Parietal lobe (tissue), 1 donor: ENCODE measurements around the gene SLC26A8. TPM values are rescaled to one million over a fixed set of nuclear protein-coding genes. Genes with fewer than 3 reads are reported as not detected.

Experiments used
- total RNA-seq: library from RNA; depleted of rRNA; stranded (reverse); fragments of >200 nt; gene quantifications from one replicate; pipeline ENCODE4 v1.2.3, GENCODE V29; 2014

SLC26A8 gene
- total RNA-seq, result 3.8 TPM

DNA sequence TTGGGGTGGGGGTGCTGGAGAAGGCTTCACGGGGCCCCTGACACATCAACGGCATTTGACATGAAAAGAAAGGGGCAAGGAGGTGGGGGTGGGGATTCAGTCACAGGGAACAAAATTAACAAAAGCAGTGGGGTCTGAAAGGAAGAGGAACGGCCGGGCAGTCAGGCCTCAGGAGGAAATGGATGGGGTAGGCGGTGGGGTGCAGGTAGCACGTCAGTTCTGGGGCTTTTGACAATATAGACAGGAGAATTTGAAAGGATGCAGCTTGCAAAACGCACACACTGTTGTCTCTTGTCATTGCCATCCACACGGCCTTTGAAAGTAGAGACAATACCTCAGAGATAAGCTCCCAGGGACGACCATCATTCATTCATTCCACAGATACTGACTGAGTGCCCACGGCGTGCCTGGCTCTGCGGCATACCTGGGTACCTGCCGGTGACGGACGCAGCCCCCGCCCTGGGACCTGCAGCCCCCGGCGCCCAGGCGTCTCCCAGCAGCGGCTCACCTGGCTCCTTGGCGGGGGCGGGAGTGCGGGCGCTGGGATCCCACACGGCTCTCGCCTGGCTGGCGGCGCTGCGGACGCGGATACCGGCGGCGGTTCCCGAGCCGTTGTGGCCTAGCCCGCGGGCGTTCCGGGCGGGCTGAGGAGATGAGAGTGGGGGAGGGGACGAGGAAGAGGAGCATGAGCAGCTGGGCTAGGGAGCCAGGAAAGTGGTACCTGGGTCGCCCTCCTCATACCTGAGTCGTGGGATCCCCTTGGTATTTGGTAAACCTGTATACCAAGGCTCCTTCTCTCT lies at the start of gene SLC26A8:
Gene SLC26A8, minus strand, starts transcription at position 646 of the 800 bp plus-strand sequence. CDS start 4,934 bp downstream, outside the sequence.

GRCh38 chr6:36027501-36028087 lies 3.2 kb upstream of the SLC26A8 start, which contains the start of gene MAPK14:
TSS of gene MAPK14 (plus strand) at chr6:36027808. CDS start at chr6:36028158, 350 bp downstream.

DNA sequence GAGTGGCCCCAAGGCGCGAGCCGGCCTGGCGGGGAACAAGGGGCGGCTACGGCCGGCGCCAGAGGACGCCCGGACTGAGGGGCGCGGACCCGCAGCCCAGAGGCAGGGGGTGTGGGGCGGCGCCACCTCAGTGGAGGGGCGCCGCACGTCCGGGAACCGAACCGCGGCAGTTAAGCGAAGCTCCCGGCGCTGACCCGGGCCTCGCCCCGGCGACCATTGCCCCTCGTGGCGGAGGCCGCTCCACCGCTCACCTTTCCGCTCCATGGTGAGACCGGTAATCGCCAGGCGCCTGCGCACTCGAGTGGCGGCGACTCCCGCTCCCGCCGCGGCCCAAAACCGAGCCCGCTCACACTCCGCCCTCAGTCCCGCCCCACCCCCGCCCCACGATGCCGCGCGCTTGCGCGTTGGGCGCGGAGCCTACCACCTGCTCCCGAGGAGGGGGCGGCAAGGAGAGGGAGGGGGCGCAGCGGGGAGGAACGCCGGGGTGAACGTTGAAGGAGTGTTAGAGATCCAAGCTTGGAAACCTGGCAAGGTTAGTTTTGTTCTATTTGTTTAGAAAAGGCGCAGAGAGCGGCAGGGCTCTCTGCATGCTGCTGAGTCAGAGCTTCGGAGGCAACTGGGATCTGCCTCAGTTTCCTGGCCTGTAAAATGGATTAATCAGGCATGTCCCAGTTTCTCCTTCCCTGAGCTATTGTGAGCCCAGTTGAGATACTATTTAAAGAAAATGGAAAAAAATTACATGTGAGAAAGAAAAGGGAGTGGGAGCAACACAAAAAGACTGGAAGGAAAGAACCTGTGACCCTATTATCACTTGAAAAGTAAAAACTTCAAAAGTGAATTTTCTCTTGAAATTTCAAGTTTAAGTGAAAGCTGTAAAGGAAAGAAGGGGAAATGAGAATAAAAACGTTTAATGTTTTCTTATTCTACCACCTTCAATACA lies 103.4 kb downstream of the SLC26A8 start, which contains the start of gene SRPK1:
Gene SRPK1, minus strand, starts transcription at position 306 of the 940 bp plus-strand sequence. Its CDS starts 42 bp downstream, at position 264.

Other genes with a start within 250 kb of the SLC26A8 start
- gene CLPSL2, start 248.0 kb downstream of the SLC26A8 start, total RNA-seq, result not detected
- not detected for gene CLPSL1, start 243.6 kb downstream of the SLC26A8 start, total RNA-seq
- gene CLPS, start 227.3 kb downstream of the SLC26A8 start, total RNA-seq, result not detected
- gene LHFPL5, start 219.3 kb downstream of the SLC26A8 start, total RNA-seq, result 1.6 TPM
- 139 TPM for gene SRPK1, start 103.5 kb downstream of the SLC26A8 start, total RNA-seq
- gene MAPK14, start 3.2 kb upstream of the SLC26A8 start, total RNA-seq, result 102 TPM
- 3.4 TPM for gene MAPK13, start 105.9 kb upstream of the SLC26A8 start, total RNA-seq
- gene BRPF3, start 172.1 kb upstream of the SLC26A8 start, total RNA-seq, result 48.8 TPM
- not detected for gene PNPLA1, start 245.4 kb upstream of the SLC26A8 start, total RNA-seq